NCI-H2029 treated with DMSO at 0.1 percent for 48 hours (cell line): Measurements from ENCODE around the gene TEX29.

Source experiments
- DNase-seq: peaks from one replicate; lab custom pipeline; 2025; lab: John Stamatoyannopoulos, UW

Gene TEX29

GRCh38 chr13:111319998-111320911 lies at the start of gene TEX29:
TEX29 (plus strand) TSS chr13:111320642; CDS start chr13:111320891, 249 bp downstream.
- no peak for DNase-seq

GRCh38 chr13:111270765-111271698 lies 49.4 kb upstream of the TEX29 start:
- no peak for DNase-seq

GRCh38 chr13:111272117-111272516 lies 48.3 kb upstream of the TEX29 start:
- no peak for DNase-seq

GRCh38 chr13:111275382-111275781 lies 45.1 kb upstream of the TEX29 start:
- no peak for DNase-seq

GRCh38 chr13:111275995-111276618 lies 44.3 kb upstream of the TEX29 start:
- no peak for DNase-seq

- DNase-seq, result no peak
Observed at GRCh38 chr13:111278258-111278657, 42.2 kb upstream of the TEX29 start.

- no peak for DNase-seq
Observed at GRCh38 chr13:111278743-111279652, 41.4 kb upstream of the TEX29 start.

GRCh38 chr13:111280226-111280625 lies 40.2 kb upstream of the TEX29 start:
- DNase-seq, result no peak

GRCh38 chr13:111280681-111281585 lies 39.5 kb upstream of the TEX29 start:
- no peak for DNase-seq

GRCh38 chr13:111281751-111282311 lies 38.6 kb upstream of the TEX29 start:
- DNase-seq, result no peak

GRCh38 chr13:111282425-111282824 lies 38.0 kb upstream of the TEX29 start:
- no peak for DNase-seq

GRCh38 chr13:111282997-111283396 lies 37.4 kb upstream of the TEX29 start:
- peak; percentile 79 for DNase-seq

GRCh38 chr13:111283457-111283856 lies 37.0 kb upstream of the TEX29 start:
- no peak for DNase-seq

GRCh38 chr13:111283991-111284390 lies 36.5 kb upstream of the TEX29 start:
- no peak for DNase-seq

- no peak for DNase-seq
Observed at GRCh38 chr13:111284565-111284964, 35.9 kb upstream of the TEX29 start.

- no peak for DNase-seq
Observed at GRCh38 chr13:111286162-111286561, 34.3 kb upstream of the TEX29 start.

- DNase-seq, result no peak
Observed at GRCh38 chr13:111286749-111287148, 33.7 kb upstream of the TEX29 start.

- DNase-seq, result no peak
Observed at GRCh38 chr13:111287201-111287600, 33.2 kb upstream of the TEX29 start.

- no peak for DNase-seq
Observed at GRCh38 chr13:111288276-111288675, 32.2 kb upstream of the TEX29 start.

GRCh38 chr13:111289251-111289650 lies 31.2 kb upstream of the TEX29 start:
- DNase-seq, result no peak
